Body of pancreas (tissue), 4 donors: Measurements from ENCODE around the gene IFI27L1. TPM values are rescaled to one million over a fixed set of nuclear protein-coding genes. Genes with fewer than 3 reads are reported as not detected.

Experiments used
- ATAC-seq: fragments of 150-250 bp; one replicate; pipeline ENCODE4 v1.9.1; 2016
- DNase-seq, 4 donors: peaks; one replicate each; pipeline ENCODE4 v3.0.0-alpha.2; 2019
- H3K27ac ChIP-seq, 4 donors: fragments of 200-600 bp; sonication (generic); 1 replicate in 3 of 4; 2 replicates in 1 of 4; pipeline versions ENCODE4 v1.5.1 to v1.6.1; 2016 to 2019; ENCODE audit warnings: mild to moderate bottlenecking in 1 of 4, mixed read lengths in 1 of 4, moderate library complexity in 1 of 4
- H3K27me3 ChIP-seq, 2 donors: fragments of 200-600 bp; sonication (generic); one replicate each; pipeline ENCODE4 v1.6.0; 2016; ENCODE audit warnings: mild to moderate bottlenecking in 1 of 2
- H3K36me3 ChIP-seq, 2 donors: fragments of 200-600 bp; sonication (generic); replicated peaks in 1 of 2; 2 replicates each; pipeline ENCODE4 v1.5.1; 2016; ENCODE audit warnings: low read depth in 2 of 2; ENCODE audit not compliant: insufficient read depth in 1 of 2
- H3K4me1 ChIP-seq: fragments of 200-600 bp; sonication (generic); one replicate; pipeline ENCODE4 v1.6.0; 2016
- H3K4me3 ChIP-seq, 2 donors: fragments of 200-600 bp; sonication (generic); 1 replicate in 1 of 2; 2 replicates in 1 of 2; pipeline ENCODE4 v1.5.1; 2016 to 2019
- H3K9me3 ChIP-seq, 3 donors: fragments of 200-600 bp; sonication (generic); 1 replicate in 2 of 3; 2 replicates in 1 of 3; pipeline ENCODE4 v1.5.1; 2016
- POLR2A ChIP-seq, 3 donors: fragments of 450-650 bp; IDR thresholded peaks; one replicate each; pipeline ENCODE4 v1.6.1; 2016; ENCODE audit warnings: antibody characterized with exemption in 3 of 3, mild to moderate bottlenecking in 2 of 3
- WGBS, 2 donors: methylation state at CpG; one replicate each; pipeline ENCODE4 v1.1.5; 2017; 5-methylcytosine and 5-hydroxymethylcytosine counted together
- intact Hi-C: fragments of 100-400 bp; cut with DNase I; formaldehyde crosslinking; loops from one replicate; pipeline ENCODE4 v1.15.1; 2023
- total RNA-seq, 2 donors: library from RNA; depleted of rRNA; stranded (reverse); fragments of >200 nt; gene quantifications; one replicate each; pipeline ENCODE4 v1.1.0, GENCODE V29; 2016
- TF ChIP-seq, protein P1 (sequence below), 7 experiments: fragments of 450-650 bp in 4 of 7; fragments of 200-600 bp in 3 of 7; sonication (generic) in 3 of 7; IDR thresholded peaks; one replicate each; pipeline ENCODE4 v1.5.1; 2016 to 2019; ENCODE audit warnings: antibody characterized with exemption in 7 of 7

The IFI27L1 gene
- total RNA-seq, 2 donors from 2014 or later: 3.4 to 5.6 TPM

DNA sequence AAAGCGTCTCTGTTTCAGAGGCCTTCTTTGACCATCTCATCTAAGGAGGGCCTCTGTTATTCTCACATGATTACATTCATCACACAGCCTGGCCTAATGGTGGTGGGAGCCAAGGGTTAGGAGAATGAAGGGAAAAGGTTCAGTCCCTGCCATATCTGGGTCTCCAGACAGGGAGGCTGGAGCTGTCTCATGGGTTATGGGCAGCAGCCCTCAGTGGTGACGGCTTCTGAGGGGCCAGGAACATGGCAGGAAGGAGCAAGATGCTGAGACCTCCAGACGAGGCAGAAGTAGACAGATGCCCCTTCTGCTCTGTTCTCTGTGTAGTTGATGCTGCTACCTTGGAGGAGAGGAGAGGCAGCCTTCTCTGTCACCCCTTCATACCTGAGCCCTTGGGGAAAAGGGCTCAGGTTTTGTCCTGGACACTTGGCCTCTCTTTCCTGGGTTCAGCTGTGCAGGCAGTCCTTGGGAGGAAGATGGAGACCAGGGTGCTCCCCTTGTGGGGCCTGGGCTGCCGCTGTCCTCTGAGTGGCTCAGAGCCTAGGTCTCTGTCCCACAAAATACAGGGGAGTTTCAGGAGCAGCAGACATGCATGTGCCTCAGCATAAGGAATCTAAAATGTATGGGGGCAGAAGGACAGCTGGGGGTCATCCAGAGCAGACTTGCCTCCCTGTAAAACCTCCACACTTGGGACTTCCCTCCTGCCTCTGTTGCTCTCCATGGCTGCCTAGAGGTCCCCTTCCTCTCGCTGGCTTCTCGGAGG, 44.7 kb downstream of the IFI27L1 start:
- no peaks in the 10 kb centered on the region for H3K9me3 ChIP-seq
- no peaks in the 10 kb centered on the region for H3K27me3 ChIP-seq
- no peak for TF ChIP-seq POLR2A (IDR thresholded peaks at IDR 0.05)
- TF ChIP-seq, protein P1, sequence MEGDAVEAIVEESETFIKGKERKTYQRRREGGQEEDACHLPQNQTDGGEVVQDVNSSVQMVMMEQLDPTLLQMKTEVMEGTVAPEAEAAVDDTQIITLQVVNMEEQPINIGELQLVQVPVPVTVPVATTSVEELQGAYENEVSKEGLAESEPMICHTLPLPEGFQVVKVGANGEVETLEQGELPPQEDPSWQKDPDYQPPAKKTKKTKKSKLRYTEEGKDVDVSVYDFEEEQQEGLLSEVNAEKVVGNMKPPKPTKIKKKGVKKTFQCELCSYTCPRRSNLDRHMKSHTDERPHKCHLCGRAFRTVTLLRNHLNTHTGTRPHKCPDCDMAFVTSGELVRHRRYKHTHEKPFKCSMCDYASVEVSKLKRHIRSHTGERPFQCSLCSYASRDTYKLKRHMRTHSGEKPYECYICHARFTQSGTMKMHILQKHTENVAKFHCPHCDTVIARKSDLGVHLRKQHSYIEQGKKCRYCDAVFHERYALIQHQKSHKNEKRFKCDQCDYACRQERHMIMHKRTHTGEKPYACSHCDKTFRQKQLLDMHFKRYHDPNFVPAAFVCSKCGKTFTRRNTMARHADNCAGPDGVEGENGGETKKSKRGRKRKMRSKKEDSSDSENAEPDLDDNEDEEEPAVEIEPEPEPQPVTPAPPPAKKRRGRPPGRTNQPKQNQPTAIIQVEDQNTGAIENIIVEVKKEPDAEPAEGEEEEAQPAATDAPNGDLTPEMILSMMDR (IDR thresholded peaks at IDR 0.05): no peak
- no peak for DNase-seq
- intact Hi-C loops: no loop called here
- WGBS, 2 donors: 85 to 90% methylated on average over 6 of the region's 6 CpGs
- no peak for ATAC-seq
- no peak overlapping the region for H3K4me3 ChIP-seq
- H3K27ac ChIP-seq: no peak overlapping the region
- H3K36me3 ChIP-seq: no peaks in the 10 kb centered on the region
- H3K4me1 ChIP-seq: peaks cover 16% of the 10 kb centered on the region

DNA sequence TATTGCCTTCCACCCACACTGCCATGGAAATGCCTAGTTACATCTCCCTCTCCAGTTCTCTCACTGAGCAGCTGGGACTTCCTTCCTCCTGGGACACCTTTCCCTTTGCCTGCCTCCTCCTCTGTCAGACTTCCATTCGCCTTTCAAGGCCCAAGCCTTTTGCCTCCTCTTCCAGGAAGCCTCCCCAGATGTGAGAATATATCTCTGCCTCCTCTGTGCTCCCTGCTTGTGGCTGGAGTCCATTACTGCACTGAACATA, 45.2 kb downstream of the IFI27L1 start:
- DNase-seq: no peak
- Histone ChIP-seq H3K9me3 (no peaks in the 10 kb centered on the region), H3K27me3 (peaks cover 0 to 5% of the 10 kb centered on the region in 2 donors), H3K4me3 (no peak overlapping the region), H3K27ac (no peak overlapping the region), H3K4me1 (peaks cover 16% of the 10 kb centered on the region), H3K36me3 (no peaks in the 10 kb centered on the region)
- 50 to 60% methylated on average over 1 of the region's 1 CpG for WGBS, 2 donors
- TF ChIP-seq POLR2A (IDR thresholded peaks at IDR 0.05): no peak
- TF ChIP-seq, protein P1 (IDR thresholded peaks at IDR 0.05): no peak
- intact Hi-C loops: no loop called here
- ATAC-seq: no peak

DNA sequence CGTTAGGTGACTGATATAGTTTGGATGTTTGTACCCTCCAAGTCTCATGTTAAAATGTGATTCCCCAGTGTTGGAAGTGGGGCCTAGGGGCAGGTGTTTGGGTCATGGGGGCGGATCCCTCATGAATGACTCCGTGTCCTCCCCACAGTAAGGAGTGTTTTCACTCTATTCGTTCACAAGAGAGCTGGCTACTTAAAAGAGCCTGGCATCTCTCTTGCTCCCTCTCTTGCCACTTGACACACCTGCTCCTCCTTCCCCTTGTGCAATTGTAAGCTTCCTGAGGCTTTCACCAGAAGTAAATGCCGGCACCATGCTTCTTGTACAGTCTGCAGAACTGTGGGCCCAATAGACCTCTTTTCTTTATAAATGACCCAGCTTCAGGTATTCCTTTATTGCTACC, 45.7 kb downstream of the IFI27L1 start:
- intact Hi-C loops: no loop called here

DNA sequence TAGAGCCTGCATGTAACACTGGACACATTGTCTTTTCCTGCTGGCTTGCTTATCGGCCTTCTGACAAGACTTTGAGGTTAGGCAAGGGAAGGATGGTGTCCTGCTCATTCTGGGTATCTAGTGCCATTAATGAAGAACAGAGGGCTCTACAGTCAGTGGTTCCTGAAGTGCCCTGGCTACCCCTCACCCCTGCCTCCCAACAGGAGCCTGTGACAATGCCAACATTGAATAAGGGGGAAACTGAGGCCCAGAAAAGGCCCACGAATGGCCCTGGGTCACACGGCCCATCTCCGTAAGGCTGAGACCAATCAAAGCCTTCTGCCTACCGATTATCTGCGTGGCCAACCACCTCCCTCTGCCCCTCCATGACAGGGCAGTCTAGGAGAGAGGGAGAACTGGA, 46.2 kb downstream of the IFI27L1 start:
- ATAC-seq (no peak), DNase-seq (no peak)
- H3K4me3 ChIP-seq: no peak overlapping the region
- 75 to 83% methylated on average over 4 to 6 of the region's 6 CpGs for WGBS, 2 donors
- no peaks in the 10 kb centered on the region for H3K36me3 ChIP-seq
- H3K9me3 ChIP-seq: no peaks in the 10 kb centered on the region
- intact Hi-C loops: no loop called here
- peaks cover 16% of the 10 kb centered on the region for H3K4me1 ChIP-seq
- no peak overlapping the region for H3K27ac ChIP-seq
- TF ChIP-seq POLR2A (IDR thresholded peaks at IDR 0.05): no peak
- TF ChIP-seq, protein P1 (IDR thresholded peaks at IDR 0.05): no peak
- H3K27me3 ChIP-seq: peaks cover 0 to 8% of the 10 kb centered on the region in 2 donors

More for the DNA sequence above, 45.7 kb downstream of the IFI27L1 start:
- Histone ChIP-seq H3K4me3 (no peak overlapping the region), H3K36me3 (no peaks in the 10 kb centered on the region), H3K27me3 (peaks cover 0 to 8% of the 10 kb centered on the region in 2 donors), H3K9me3 (no peaks in the 10 kb centered on the region), H3K4me1 (peaks cover 16% of the 10 kb centered on the region), H3K27ac (no peak overlapping the region)
- TF ChIP-seq POLR2A (IDR thresholded peaks at IDR 0.05): no peak
- TF ChIP-seq, protein P1 (IDR thresholded peaks at IDR 0.05): no peak
- WGBS, 2 donors: 74 to 76% methylated on average over 5 of the region's 5 CpGs
- DNase-seq (no peak), ATAC-seq (no peak)
